Common myeloid progenitor, CD34-positive (primary cell): ENCODE data around the gene NACA2.

Source experiments
- CTCF ChIA-PET: fragments of 350-600 bp; sonication (Branson Sonifier 250); formaldehyde crosslinking; loops from one replicate; lab custom pipeline; 2021; ENCODE audit warnings: antibody characterized with exemption; lab: Charles Lee
- POLR2A ChIA-PET: fragments of 350-600 bp; sonication (Branson Sonifier 250); formaldehyde crosslinking; loops from one replicate; lab custom pipeline; 2021; ENCODE audit warnings: antibody characterized with exemption; lab: Charles Lee
- DNase-seq, 3 donors: peaks; one replicate each; pipeline versions ENCODE4 v3.0.0 to v3.0.0-alpha.2; 2013
- H3K27ac ChIP-seq, 2 experiments: 1 replicate in 1 of 2; 2 replicates in 1 of 2; pipeline ENCODE4 v1.7.0; 2013; ENCODE audit warnings: inconsistent platforms in 2 of 2, low read length in 2 of 2, mild to moderate bottlenecking in 2 of 2, low read depth in 1 of 2, moderate library complexity in 1 of 2; ENCODE audit not compliant: severe bottlenecking in 2 of 2, insufficient read depth in 1 of 2, poor library complexity in 1 of 2
- H3K27me3 ChIP-seq, 5 experiments: replicated peaks in 2 of 5; 1 replicate in 3 of 5; 2 replicates in 2 of 5; pipeline versions ENCODE4 v1.6.1 to v1.7.0; 2013; ENCODE audit warnings: low read length in 4 of 5, mild to moderate bottlenecking in 2 of 5, moderate library complexity in 2 of 5, inconsistent platforms in 1 of 5; ENCODE audit not compliant: insufficient read depth in 5 of 5, control insufficient read depth in 4 of 5
- H3K36me3 ChIP-seq, 4 experiments: 1 replicate in 2 of 4; 2 replicates in 2 of 4; pipeline versions ENCODE4 v1.6.1 to v1.7.0; 2013; ENCODE audit warnings: low read length in 3 of 4, control low read depth in 1 of 4, mild to moderate bottlenecking in 1 of 4; ENCODE audit not compliant: control insufficient read depth in 4 of 4, insufficient read depth in 4 of 4
- H3K4me1 ChIP-seq, 4 experiments: 1 replicate in 3 of 4; 2 replicates in 1 of 4; pipeline versions ENCODE4 v1.6.1 to v1.7.1; 2013; ENCODE audit warnings: low read length in 3 of 4, mild to moderate bottlenecking in 3 of 4, control low read depth in 1 of 4, inconsistent platforms in 1 of 4, moderate library complexity in 1 of 4; ENCODE audit not compliant: control insufficient read depth in 4 of 4, insufficient read depth in 4 of 4; ENCODE audit errors: control extremely low read depth in 1 of 4
- H3K4me3 ChIP-seq, 7 experiments: 1 replicate in 4 of 7; 2 replicates in 3 of 7; pipeline versions ENCODE4 v1.5.1 to v1.7.0; 2013; ENCODE audit warnings: mild to moderate bottlenecking in 7 of 7, low read length in 6 of 7, moderate library complexity in 6 of 7, inconsistent platforms in 2 of 7, low read depth in 2 of 7, control low read depth in 1 of 7; ENCODE audit not compliant: insufficient read depth in 4 of 7, control insufficient read depth in 1 of 7; ENCODE audit errors: extremely low read depth in 1 of 7
- H3K9me3 ChIP-seq, 5 experiments: 1 replicate in 4 of 5; 2 replicates in 1 of 5; pipeline versions ENCODE4 v1.6.1 to v1.7.1; 2013; ENCODE audit warnings: low read length in 4 of 5, mild to moderate bottlenecking in 2 of 5, inconsistent platforms in 1 of 5, low read depth in 1 of 5, moderate library complexity in 1 of 5; ENCODE audit not compliant: control insufficient read depth in 4 of 5, insufficient read depth in 2 of 5; ENCODE audit errors: control extremely low read depth in 1 of 5
- WGBS: methylation state at CpG from one replicate; pipeline ENCODE4 v1.1.5; 2013; ENCODE audit not compliant: insufficient coverage; 5-methylcytosine and 5-hydroxymethylcytosine counted together

The NACA2 gene

GRCh38 chr17:61586031-61586566 is 4.9 kb downstream of the NACA2 start:
- H3K27me3 ChIP-seq = peaks cover 3 to 30% (median 9%) of the 10 kb centered on the region in 5 experiments
- WGBS = no CpG with 5 or more reads among the region's 4 CpGs
- H3K9me3 ChIP-seq = no peaks in the 10 kb centered on the region
- H3K4me3 ChIP-seq = no peak overlapping the region
- no peaks in the 10 kb centered on the region for H3K4me1 ChIP-seq
- H3K27ac ChIP-seq = no peak overlapping the region
- H3K36me3 ChIP-seq = no peaks in the 10 kb centered on the region
- CTCF ChIA-PET = interaction anchor here (2.1 to 2.5 kb wide), 2 partner anchors 11 to 174 kb away, joined by 5 read pairs; no protein-coding TSS in a partner anchor
- POLR2A ChIA-PET = no interaction called here
- no peak for DNase-seq

DNA sequence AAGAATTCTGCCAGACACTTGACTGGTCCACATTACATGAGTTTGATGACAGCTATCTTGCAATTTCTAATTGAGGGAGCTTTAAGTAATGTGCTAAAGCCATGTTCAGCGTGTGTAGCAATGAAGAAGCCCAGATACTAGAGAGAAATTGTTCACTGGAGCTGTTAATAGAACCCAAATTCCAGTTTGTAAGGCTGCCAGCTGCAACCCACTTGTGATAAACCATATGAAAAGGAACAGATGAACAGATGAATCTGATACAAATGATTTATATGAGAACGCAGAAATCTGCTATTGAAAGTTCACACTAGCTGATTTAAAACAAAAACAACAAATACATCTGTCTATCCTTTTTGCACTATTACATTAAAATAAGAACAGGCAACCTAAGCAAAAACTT is 6.2 kb downstream of the NACA2 start:
- DNase-seq = no peak
- WGBS = 100% methylated on average over 1 of the region's 2 CpGs
- CTCF ChIA-PET = interaction anchor here (1.1 to 2.5 kb wide), 5 partner anchors 8 to 252 kb away, joined by 3 to 9 read pairs (median 4); no protein-coding TSS in a partner anchor
- H3K4me1 ChIP-seq = no peaks in the 10 kb centered on the region
- POLR2A ChIA-PET = no interaction called here
- no peaks in the 10 kb centered on the region for H3K36me3 ChIP-seq
- H3K27me3 ChIP-seq = peaks cover 6 to 34% (median 15%) of the 10 kb centered on the region in 5 experiments
- no peaks in the 10 kb centered on the region for H3K9me3 ChIP-seq
- no peak overlapping the region for H3K27ac ChIP-seq
- H3K4me3 ChIP-seq = no peak overlapping the region

- CTCF ChIA-PET = interaction anchor here (1.1 to 2.1 kb wide), 4 partner anchors 9 to 252 kb away, joined by 3 to 9 read pairs (median 4); no protein-coding TSS in a partner anchor
- DNase-seq = no peak
- 100% methylated on average over 1 of the region's 2 CpGs for WGBS
- Histone ChIP-seq H3K27me3 (peaks cover 7 to 33% (median 13%) of the 10 kb centered on the region in 5 experiments), H3K9me3 (no peaks in the 10 kb centered on the region), H3K4me1 (no peaks in the 10 kb centered on the region), H3K36me3 (no peaks in the 10 kb centered on the region), H3K27ac (no peak overlapping the region), H3K4me3 (no peak overlapping the region)
- POLR2A ChIA-PET = no interaction called here
Measured at GRCh38 chr17:61584266-61584665, 6.8 kb downstream of the NACA2 start.

- ChIA-PET CTCF (interaction anchor here (0.9 to 2.1 kb wide), 8 partner anchors 9 to 603 kb away, joined by 3 to 13 read pairs (median 3); no protein-coding TSS in a partner anchor), POLR2A (no interaction called here)
- DNase-seq = no peak
- Histone ChIP-seq H3K36me3 (no peaks in the 10 kb centered on the region), H3K27ac (no peak overlapping the region), H3K4me1 (no peaks in the 10 kb centered on the region), H3K9me3 (no peaks in the 10 kb centered on the region), H3K27me3 (peaks cover 7 to 34% (median 13%) of the 10 kb centered on the region in 5 experiments), H3K4me3 (no peak overlapping the region)
- 100% methylated on average over 1 of the region's 4 CpGs for WGBS
Measured at GRCh38 chr17:61583660-61584264, 7.3 kb downstream of the NACA2 start.

GRCh38 chr17:61583242-61583641 is 7.8 kb downstream of the NACA2 start:
- no peaks in the 10 kb centered on the region for H3K36me3 ChIP-seq
- peaks cover 7 to 34% (median 15%) of the 10 kb centered on the region in 5 experiments for H3K27me3 ChIP-seq
- no peaks in the 10 kb centered on the region for H3K9me3 ChIP-seq
- no peaks in the 10 kb centered on the region for H3K4me1 ChIP-seq
- CTCF ChIA-PET = interaction anchor here (0.9 to 2.1 kb wide), 9 partner anchors 9 to 603 kb away, joined by 3 to 13 read pairs (median 3); no protein-coding TSS in a partner anchor
- POLR2A ChIA-PET = no interaction called here
- 94% methylated on average over 2 of the region's 3 CpGs for WGBS
- no peak overlapping the region for H3K27ac ChIP-seq
- no peak overlapping the region for H3K4me3 ChIP-seq
- DNase-seq = peak; percentile 48 to 78 (median 73)

DNA sequence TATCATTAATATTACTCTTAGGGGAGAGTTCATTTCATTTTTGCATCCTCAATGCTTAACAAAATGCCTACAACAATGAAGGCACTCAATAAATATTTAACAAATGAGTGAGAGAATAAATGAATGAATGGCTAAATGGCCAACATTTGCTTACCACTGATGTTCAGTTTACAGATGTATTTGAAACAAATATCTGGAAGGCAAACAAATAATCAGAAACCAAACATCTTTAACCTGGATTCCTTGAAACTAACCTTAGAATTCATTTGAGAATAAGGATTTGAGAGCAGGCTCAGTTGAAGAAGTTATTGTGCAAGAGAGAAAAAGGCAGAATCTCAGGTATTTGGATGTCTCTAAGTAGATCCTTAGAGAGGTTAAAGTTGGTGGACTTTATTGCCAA is 8.4 kb downstream of the NACA2 start:
- Histone ChIP-seq H3K4me3 (no peak overlapping the region), H3K27me3 (peaks cover 7 to 37% (median 16%) of the 10 kb centered on the region in 5 experiments), H3K36me3 (no peaks in the 10 kb centered on the region), H3K27ac (no peak overlapping the region), H3K4me1 (no peaks in the 10 kb centered on the region), H3K9me3 (no peaks in the 10 kb centered on the region)
- ChIA-PET POLR2A (no interaction called here), CTCF (interaction anchor here (0.9 to 1.9 kb wide), 6 partner anchors 8 to 602 kb away, joined by 3 to 13 read pairs (median 4); no protein-coding TSS in a partner anchor)
- no peak for DNase-seq
